Adrenal gland (tissue), 5 donors: ENCODE results near the gene TTC27.

Source experiments
- POLR2A ChIP-seq, 2 donors: fragments of 450-650 bp; IDR thresholded peaks; one replicate each; pipeline ENCODE4 v1.6.1; 2017; ENCODE audit warnings: antibody characterized with exemption in 2 of 2, mild to moderate bottlenecking in 2 of 2, moderate library complexity in 1 of 2
- TF ChIP-seq, protein P1 (sequence below), 6 experiments: fragments of 450-650 bp in 4 of 6; fragments of 200-600 bp in 2 of 6; sonication (generic) in 1 of 6; IDR thresholded peaks; 1 replicate in 5 of 6; 2 replicates in 1 of 6; pipeline versions ENCODE4 v1.5.1 to v1.8.0; 2016 to 2021; ENCODE audit warnings: antibody characterized with exemption in 6 of 6, mild to moderate bottlenecking in 2 of 6, moderate library complexity in 1 of 6
- donor health status: DM: no; HTN: no; CAD: no.

DNA sequence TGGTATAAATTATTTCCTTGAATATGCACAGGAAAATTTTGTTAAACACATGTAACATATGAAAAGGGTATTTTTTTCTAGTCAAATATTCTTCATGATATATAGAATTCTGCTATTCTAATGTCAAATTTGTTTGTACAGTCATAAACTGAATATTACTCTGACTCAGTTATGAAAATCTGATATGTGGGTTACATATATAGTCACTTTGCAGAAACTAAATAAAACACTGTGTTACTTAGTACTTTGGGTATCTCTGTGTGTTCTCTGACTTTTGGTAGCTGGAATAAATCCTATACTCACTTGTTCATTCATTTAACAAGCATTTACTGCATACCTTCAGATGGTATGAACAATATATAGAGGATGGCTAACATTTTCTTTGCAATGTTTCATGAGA, 159.4 kb downstream of the TTC27 start:
- TF ChIP-seq POLR2A (IDR thresholded peaks at IDR 0.05): no peak
- TF ChIP-seq, protein P1, sequence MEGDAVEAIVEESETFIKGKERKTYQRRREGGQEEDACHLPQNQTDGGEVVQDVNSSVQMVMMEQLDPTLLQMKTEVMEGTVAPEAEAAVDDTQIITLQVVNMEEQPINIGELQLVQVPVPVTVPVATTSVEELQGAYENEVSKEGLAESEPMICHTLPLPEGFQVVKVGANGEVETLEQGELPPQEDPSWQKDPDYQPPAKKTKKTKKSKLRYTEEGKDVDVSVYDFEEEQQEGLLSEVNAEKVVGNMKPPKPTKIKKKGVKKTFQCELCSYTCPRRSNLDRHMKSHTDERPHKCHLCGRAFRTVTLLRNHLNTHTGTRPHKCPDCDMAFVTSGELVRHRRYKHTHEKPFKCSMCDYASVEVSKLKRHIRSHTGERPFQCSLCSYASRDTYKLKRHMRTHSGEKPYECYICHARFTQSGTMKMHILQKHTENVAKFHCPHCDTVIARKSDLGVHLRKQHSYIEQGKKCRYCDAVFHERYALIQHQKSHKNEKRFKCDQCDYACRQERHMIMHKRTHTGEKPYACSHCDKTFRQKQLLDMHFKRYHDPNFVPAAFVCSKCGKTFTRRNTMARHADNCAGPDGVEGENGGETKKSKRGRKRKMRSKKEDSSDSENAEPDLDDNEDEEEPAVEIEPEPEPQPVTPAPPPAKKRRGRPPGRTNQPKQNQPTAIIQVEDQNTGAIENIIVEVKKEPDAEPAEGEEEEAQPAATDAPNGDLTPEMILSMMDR (IDR thresholded peaks at IDR 0.05): no peak
